Measurements from ENCODE around the gene LIN7A. TPM values are rescaled to one million over a fixed set of nuclear protein-coding genes. Genes with fewer than 3 reads are reported as not detected.
"Not testable (repeated sequence)": the region's sequence is repeated elsewhere in the genome, so short reads cannot be mapped to it uniquely, and the experiment has no call there.

LIN7A gene
- total RNA-seq, 4 donors from 2014 or later = 7.4 to 31.0 (median 9.0) TPM

GRCh38 chr12:80794551-80794950 is 143.2 kb downstream of the LIN7A start:
- 42 to 50% methylated on average over 1 of the region's 1 CpG for WGBS, 2 donors (ENCODE audit: low coverage in 1 of 2)
- DNase-seq = no peak
- in situ Hi-C loops (cut with MboI; ENCODE audit: low pct_ligation_motif_present in 1 of 4, low pct_unique_long_range_greater_than_20kb in 1 of 4, low sequenced_read_pairs in 3 of 4) = no loop called here

GRCh38 chr12:80792861-80793260 is 144.9 kb downstream of the LIN7A start:
- Histone ChIP-seq H3K4me1 (no peaks in the 10 kb centered on the region), H3K9me3 (no peaks in the 10 kb centered on the region), H3K36me3 (no peaks in the 10 kb centered on the region), H3K4me3 (no peak overlapping the region), H3K27ac (no peak overlapping the region), H3K27me3 (no peaks in the 10 kb centered on the region)
- intact Hi-C loops (cut with DNase I; ENCODE audit: low total_unique reads) (no loop called here), in situ Hi-C loops (cut with MboI; ENCODE audit: low pct_ligation_motif_present in 1 of 4, low pct_unique_long_range_greater_than_20kb in 1 of 4, low sequenced_read_pairs in 3 of 4) (no loop called here)
- TF ChIP-seq CTCF (IDR thresholded peaks at IDR 0.05) (no peak), POLR2AphosphoS5 (IDR thresholded peaks at IDR 0.05) (no peak), POLR2A (IDR thresholded peaks at IDR 0.05) (no peak), EP300 (IDR thresholded peaks at IDR 0.05; ENCODE audit: low read depth) (no peak)
- DNase-seq = no peak

More at GRCh38 chr12:80794551-80794950, 143.2 kb downstream of the LIN7A start:
- H3K4me3 ChIP-seq = no peak overlapping the region
- H3K9me3 ChIP-seq = no peaks in the 10 kb centered on the region
- H3K4me1 ChIP-seq = no peaks in the 10 kb centered on the region
- no peak for TF ChIP-seq EP300 (IDR thresholded peaks at IDR 0.05; ENCODE audit: low read depth)
- TF ChIP-seq CTCF (IDR thresholded peaks at IDR 0.05) = no peak
- TF ChIP-seq POLR2A (IDR thresholded peaks at IDR 0.05) = no peak
- TF ChIP-seq POLR2AphosphoS5 (IDR thresholded peaks at IDR 0.05) = no peak
- H3K27me3 ChIP-seq = no peaks in the 10 kb centered on the region
- intact Hi-C loops (cut with DNase I; ENCODE audit: low total_unique reads) = no loop called here
- H3K27ac ChIP-seq = no peak overlapping the region
- H3K36me3 ChIP-seq = no peaks in the 10 kb centered on the region

- H3K4me3 ChIP-seq = no peak overlapping the region
- TF ChIP-seq POLR2AphosphoS5 (IDR thresholded peaks at IDR 0.05) (no peak), POLR2A (IDR thresholded peaks at IDR 0.05) (no peak), EP300 (IDR thresholded peaks at IDR 0.05; ENCODE audit: low read depth) (no peak), CTCF (IDR thresholded peaks at IDR 0.05) (no peak)
- DNase-seq = no peak
- H3K36me3 ChIP-seq = no peaks in the 10 kb centered on the region
- H3K27ac ChIP-seq = no peak overlapping the region
- in situ Hi-C loops (cut with MboI; ENCODE audit: low pct_ligation_motif_present in 1 of 4, low pct_unique_long_range_greater_than_20kb in 1 of 4, low sequenced_read_pairs in 3 of 4) (no loop called here), intact Hi-C loops (cut with DNase I; ENCODE audit: low total_unique reads) (no loop called here)
- no peaks in the 10 kb centered on the region for H3K9me3 ChIP-seq
- H3K27me3 ChIP-seq = no peaks in the 10 kb centered on the region
- no peaks in the 10 kb centered on the region for H3K4me1 ChIP-seq
Measured at GRCh38 chr12:80791863-80792262, 145.9 kb downstream of the LIN7A start.

GRCh38 chr12:80788407-80788806 is 149.3 kb downstream of the LIN7A start:
- intact Hi-C loops (cut with DNase I; ENCODE audit: low total_unique reads); H3K9me3 ChIP-seq; H3K27me3 ChIP-seq; H3K27ac ChIP-seq; in situ Hi-C loops (cut with MboI; ENCODE audit: low pct_ligation_motif_present in 1 of 4, low pct_unique_long_range_greater_than_20kb in 1 of 4, low sequenced_read_pairs in 3 of 4); H3K36me3 ChIP-seq; H3K4me1 ChIP-seq; DNase-seq; H3K4me3 ChIP-seq: not testable (repeated sequence)
- WGBS, 2 donors (ENCODE audit: low coverage in 1 of 2) = 77 to 85% methylated on average over 10 of the region's 10 CpGs

- H3K4me3 ChIP-seq; intact Hi-C loops (cut with DNase I; ENCODE audit: low total_unique reads); H3K27ac ChIP-seq; H3K36me3 ChIP-seq; DNase-seq; in situ Hi-C loops (cut with MboI; ENCODE audit: low pct_ligation_motif_present in 1 of 4, low pct_unique_long_range_greater_than_20kb in 1 of 4, low sequenced_read_pairs in 3 of 4); H3K4me1 ChIP-seq; H3K27me3 ChIP-seq; H3K9me3 ChIP-seq: not testable (repeated sequence)
- 33 to 81% methylated on average over 1 to 5 of the region's 5 CpGs for WGBS, 2 donors (ENCODE audit: low coverage in 1 of 2)
Measured at GRCh38 chr12:80782963-80783470, 154.7 kb downstream of the LIN7A start.

Measured in transverse colon (tissue), 4 donors.